CD14-positive monocyte (primary cell): Measurements from ENCODE around the gene NOTCH1. TPM values are rescaled to one million over a fixed set of nuclear protein-coding genes. Genes with fewer than 3 reads are reported as not detected.

Experiments
- DNase-seq, 3 donors: peaks; one replicate each; pipeline ENCODE4 v3.0.0-alpha.2; 2011 to 2022
- H2AFZ ChIP-seq: 2 replicates; pipeline ENCODE4 v1.6.0; 2012; ENCODE audit warnings: mild to moderate bottlenecking, low read depth, low read length, inconsistent platforms; ENCODE audit not compliant: insufficient read depth, poor library complexity, severe bottlenecking
- H3K27ac ChIP-seq, 2 donors: 1 replicate in 1 of 2; 2 replicates in 1 of 2; pipeline ENCODE4 v1.5.1; 2012 to 2013; ENCODE audit warnings: low read length in 2 of 2, control low read depth in 1 of 2, inconsistent platforms in 1 of 2, low read depth in 1 of 2, mild to moderate bottlenecking in 1 of 2
- H3K27me3 ChIP-seq, 2 donors: one replicate each; pipeline versions ENCODE4 v1.6.0 to v1.6.1; 2011 to 2013; ENCODE audit warnings: low read length in 2 of 2; ENCODE audit not compliant: control insufficient read depth in 2 of 2, insufficient read depth in 2 of 2
- H3K36me3 ChIP-seq, 2 donors: replicated peaks in 1 of 2; 1 replicate in 1 of 2; 2 replicates in 1 of 2; pipeline versions ENCODE4 v1.5.1 to v1.6.1; 2012 to 2013; ENCODE audit warnings: low read length in 2 of 2, control low read depth in 1 of 2, inconsistent platforms in 1 of 2, mild to moderate bottlenecking in 1 of 2; ENCODE audit not compliant: insufficient read depth in 2 of 2, control insufficient read depth in 1 of 2
- H3K4me1 ChIP-seq, 2 donors: 1 replicate in 1 of 2; 2 replicates in 1 of 2; pipeline versions ENCODE4 v1.5.1 to v1.6.1; 2012 to 2013; ENCODE audit warnings: low read length in 2 of 2, control low read depth in 1 of 2, inconsistent platforms in 1 of 2, mild to moderate bottlenecking in 1 of 2, moderate library complexity in 1 of 2; ENCODE audit not compliant: insufficient read depth in 2 of 2, control insufficient read depth in 1 of 2
- H3K4me2 ChIP-seq: replicated peaks from 2 replicates; pipeline ENCODE3; 2012; ENCODE audit warnings: low read length, moderate library complexity, mild to moderate bottlenecking; ENCODE audit not compliant: poor library complexity, severe bottlenecking; ENCODE audit errors: extremely low read depth
- H3K4me3 ChIP-seq, 3 experiments: fragments of 200-600 bp in 1 of 3; sonication (generic) in 1 of 3; replicated peaks in 1 of 3; 1 replicate in 2 of 3; 2 replicates in 1 of 3; pipeline ENCODE4 v1.5.1; 2011 to 2013; ENCODE audit warnings: low read length in 3 of 3, mild to moderate bottlenecking in 3 of 3, control low read depth in 2 of 3, low read depth in 2 of 3, inconsistent platforms in 1 of 3, moderate library complexity in 1 of 3
- H3K79me2 ChIP-seq: 2 replicates; pipeline ENCODE4 v1.6.0; 2012; ENCODE audit warnings: mild to moderate bottlenecking, control low read depth, inconsistent platforms, low read length, moderate library complexity; ENCODE audit not compliant: insufficient read depth
- H3K9ac ChIP-seq: 2 replicates; pipeline ENCODE4 v1.6.0; 2017; ENCODE audit warnings: low read length, mild to moderate bottlenecking; ENCODE audit not compliant: insufficient read depth, poor library complexity, severe bottlenecking
- H3K9me3 ChIP-seq, 2 donors: replicated peaks in 1 of 2; 1 replicate in 1 of 2; 2 replicates in 1 of 2; pipeline versions ENCODE4 v1.5.1 to v1.6.1; 2012 to 2013; ENCODE audit warnings: low read length in 2 of 2, control low read depth in 1 of 2; ENCODE audit not compliant: control insufficient read depth in 1 of 2, insufficient read depth in 1 of 2
- H4K20me1 ChIP-seq: 2 replicates; pipeline ENCODE4 v1.6.0; 2012; ENCODE audit warnings: mild to moderate bottlenecking, low read length, control low read depth, moderate library complexity; ENCODE audit not compliant: insufficient read depth
- H3K27ac Mint-ChIP-seq, 7 donors: one replicate each; pipeline ENCODE4 v1.8.0; 2020; ENCODE audit warnings: mild to moderate bottlenecking in 7 of 7, mixed read lengths in 7 of 7, moderate library complexity in 6 of 7, inconsistent platforms in 2 of 7
- H3K27me3 Mint-ChIP-seq, 3 donors: one replicate each; pipeline ENCODE4 v1.8.0; 2021 to 2022; ENCODE audit warnings: low read depth in 3 of 3, mild to moderate bottlenecking in 3 of 3, mixed read lengths in 3 of 3, moderate library complexity in 3 of 3, inconsistent platforms in 1 of 3
- H3K36me3 Mint-ChIP-seq, 2 donors: one replicate each; pipeline ENCODE4 v1.8.0; 2020; ENCODE audit warnings: mixed read lengths in 2 of 2, inconsistent platforms in 1 of 2, mild to moderate bottlenecking in 1 of 2
- H3K4me1 Mint-ChIP-seq: one replicate; pipeline ENCODE4 v1.8.0; 2020; ENCODE audit warnings: mild to moderate bottlenecking, mixed read lengths
- H3K4me3 Mint-ChIP-seq, 2 donors: one replicate each; pipeline ENCODE4 v1.8.0; 2020; ENCODE audit warnings: mild to moderate bottlenecking in 2 of 2, mixed read lengths in 2 of 2, moderate library complexity in 1 of 2
- H3K9me3 Mint-ChIP-seq, 7 donors: one replicate each; pipeline ENCODE4 v1.8.0; 2020 to 2022; ENCODE audit warnings: mixed read lengths in 7 of 7, mild to moderate bottlenecking in 6 of 7, moderate library complexity in 6 of 7, inconsistent platforms in 2 of 7
- WGBS: methylation state at CpG from one replicate; pipeline ENCODE4 v1.1.5; 2013; ENCODE audit warnings: missing lambda C conversion rate; ENCODE audit not compliant: insufficient coverage; 5-methylcytosine and 5-hydroxymethylcytosine counted together
- intact Hi-C, 2 donors: fragments of 100-400 bp; cut with micrococcal nuclease; formaldehyde crosslinking; loops; one replicate each; pipeline versions ENCODE4 v1.15.0 to v1.15.1; 2023
- polyA plus RNA-seq, 3 donors: library from polyadenylated mRNA; depleted of rRNA in 1 of 3; unstranded in 2 of 3; stranded (reverse) in 1 of 3; fragments of 300-500 nt in 2 of 3; fragments of >200 nt in 1 of 3; fragmentation: Illumina TruSeq in 2 of 3; gene quantifications; 1 replicate in 2 of 3; 2 replicates in 1 of 3; pipeline ENCODE4 v1.2.3, GENCODE V29; 2012 to 2021
- TF ChIP-seq, protein P1 (sequence below): fragments of 200-600 bp; IDR thresholded peaks from one replicate; pipeline ENCODE4 v1.8.0; 2022; ENCODE audit warnings: antibody characterized with exemption, mild to moderate bottlenecking

Gene NOTCH1
- polyA plus RNA-seq, 3 donors, result 1.4 to 33.0 (median 2.2) TPM

DNA sequence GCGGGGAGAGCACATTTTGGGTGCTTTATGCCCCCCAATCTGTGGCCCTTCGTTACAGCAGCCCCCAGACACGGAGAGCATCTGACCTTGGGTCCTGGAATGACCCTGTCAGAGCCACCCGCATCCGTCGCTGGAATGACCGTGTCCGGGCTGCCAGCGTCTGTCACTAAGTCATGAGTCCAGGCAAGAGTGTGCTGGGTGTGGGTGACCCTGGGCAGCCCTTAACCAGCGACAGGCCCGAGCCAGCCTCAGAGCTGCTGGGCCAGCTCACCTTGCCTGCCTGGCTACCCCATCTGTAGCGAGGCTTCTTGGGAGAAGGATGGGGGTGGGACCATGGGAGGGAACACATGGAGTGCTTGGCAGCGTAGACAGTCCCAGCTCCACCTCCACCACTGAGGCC lies 46.8 kb upstream of the NOTCH1 start:
- no peak overlapping the region for H3K4me3 Mint-ChIP-seq
- Histone ChIP-seq H3K4me2 (no peak overlapping the region), H3K9me3 (peaks cover 0 to 5% of the 10 kb centered on the region in 2 donors), H3K27me3 (no peaks in the 10 kb centered on the region), H3K4me3 (no peak overlapping the region), H4K20me1 (no peaks in the 10 kb centered on the region), H3K27ac (no peak overlapping the region), H2AFZ (no peak overlapping the region), H3K4me1 (peaks cover 22 to 32% of the 10 kb centered on the region in 2 donors), H3K36me3 (no peaks in the 10 kb centered on the region), H3K79me2 (no peaks in the 10 kb centered on the region), H3K9ac (no peak overlapping the region)
- WGBS, result 98% methylated on average over 12 of the region's 13 CpGs
- DNase-seq, result no peak
- peaks cover 6 to 29% (median 14%) of the 10 kb centered on the region in 3 donors for H3K27me3 Mint-ChIP-seq
- intact Hi-C loops, result no loop called here
- H3K36me3 Mint-ChIP-seq, result no peaks in the 10 kb centered on the region
- peaks cover 0 to 5% (median 3%) of the 10 kb centered on the region in 7 donors for H3K9me3 Mint-ChIP-seq
- H3K4me1 Mint-ChIP-seq, result peaks cover 33% of the 10 kb centered on the region
- H3K27ac Mint-ChIP-seq, result no peak overlapping the region
- TF ChIP-seq, protein P1, sequence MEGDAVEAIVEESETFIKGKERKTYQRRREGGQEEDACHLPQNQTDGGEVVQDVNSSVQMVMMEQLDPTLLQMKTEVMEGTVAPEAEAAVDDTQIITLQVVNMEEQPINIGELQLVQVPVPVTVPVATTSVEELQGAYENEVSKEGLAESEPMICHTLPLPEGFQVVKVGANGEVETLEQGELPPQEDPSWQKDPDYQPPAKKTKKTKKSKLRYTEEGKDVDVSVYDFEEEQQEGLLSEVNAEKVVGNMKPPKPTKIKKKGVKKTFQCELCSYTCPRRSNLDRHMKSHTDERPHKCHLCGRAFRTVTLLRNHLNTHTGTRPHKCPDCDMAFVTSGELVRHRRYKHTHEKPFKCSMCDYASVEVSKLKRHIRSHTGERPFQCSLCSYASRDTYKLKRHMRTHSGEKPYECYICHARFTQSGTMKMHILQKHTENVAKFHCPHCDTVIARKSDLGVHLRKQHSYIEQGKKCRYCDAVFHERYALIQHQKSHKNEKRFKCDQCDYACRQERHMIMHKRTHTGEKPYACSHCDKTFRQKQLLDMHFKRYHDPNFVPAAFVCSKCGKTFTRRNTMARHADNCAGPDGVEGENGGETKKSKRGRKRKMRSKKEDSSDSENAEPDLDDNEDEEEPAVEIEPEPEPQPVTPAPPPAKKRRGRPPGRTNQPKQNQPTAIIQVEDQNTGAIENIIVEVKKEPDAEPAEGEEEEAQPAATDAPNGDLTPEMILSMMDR, result no peak

DNA sequence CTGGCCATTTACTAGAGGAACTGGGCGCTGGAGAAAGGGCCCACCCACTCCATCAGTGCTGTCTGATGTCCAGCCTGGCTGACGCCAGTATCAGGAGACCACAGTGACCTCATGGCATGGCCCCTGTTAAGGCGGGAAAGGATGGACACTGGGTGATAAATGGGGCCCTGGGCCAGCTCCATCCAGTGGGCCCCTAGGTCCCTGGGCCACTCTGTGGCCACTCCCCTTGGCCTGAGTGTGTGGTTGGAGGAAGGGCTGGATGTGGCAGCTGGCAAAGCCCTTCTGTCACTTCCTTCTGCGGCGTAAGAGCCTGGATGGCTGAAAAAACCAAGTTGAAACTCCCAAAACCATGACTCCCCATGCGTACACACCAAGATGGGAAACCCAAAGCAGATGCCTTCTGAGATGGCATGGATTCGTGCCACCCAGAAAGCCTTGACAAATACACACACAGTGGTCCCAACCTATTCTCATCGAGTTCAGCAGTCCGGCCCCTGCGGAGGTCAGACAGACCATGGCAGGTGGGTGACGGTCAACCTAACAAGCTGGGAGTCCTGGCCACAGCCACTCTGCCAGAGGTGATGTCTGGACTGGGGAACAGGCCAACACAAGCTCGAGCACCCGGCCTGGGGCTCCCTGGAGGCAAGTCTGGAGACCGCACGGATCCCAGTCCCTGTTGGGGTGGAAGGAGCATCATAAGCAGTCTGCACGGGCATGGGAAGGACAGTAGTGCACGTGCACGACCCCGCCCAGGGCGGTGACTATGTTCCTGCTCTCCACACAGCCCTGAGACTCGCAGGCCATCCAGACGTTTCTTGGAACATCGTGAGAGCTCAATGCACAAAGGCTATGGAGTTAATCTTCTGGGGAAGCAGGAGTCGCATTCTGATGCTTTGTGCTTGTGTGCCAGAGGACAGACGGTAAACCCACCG lies 45.2 kb upstream of the NOTCH1 start:
- Histone ChIP-seq H3K79me2 (no peaks in the 10 kb centered on the region), H3K9me3 (peaks cover 0 to 5% of the 10 kb centered on the region in 2 donors), H2AFZ (no peak overlapping the region), H3K27me3 (no peaks in the 10 kb centered on the region), H3K4me3 (no peak overlapping the region), H3K36me3 (no peaks in the 10 kb centered on the region), H3K9ac (no peak overlapping the region), H3K27ac (no peak overlapping the region), H3K4me2 (no peak overlapping the region), H4K20me1 (no peaks in the 10 kb centered on the region), H3K4me1 (peaks cover 35 to 46% of the 10 kb centered on the region in 2 donors)
- H3K36me3 Mint-ChIP-seq, result no peaks in the 10 kb centered on the region
- peaks cover 44% of the 10 kb centered on the region for H3K4me1 Mint-ChIP-seq
- peak; percentile 29 to 57 (median 42) for DNase-seq
- H3K27ac Mint-ChIP-seq, result peak overlapping the region in 3 of 7 donors; percentile 20 to 57 (median 52)
- TF ChIP-seq, protein P1, result no peak
- peaks cover 9 to 35% (median 18%) of the 10 kb centered on the region in 3 donors for H3K27me3 Mint-ChIP-seq
- H3K4me3 Mint-ChIP-seq, result peak overlapping the region in 1 of 2 donors; percentile 64
- 91% methylated on average over 19 of the region's 26 CpGs for WGBS
- peaks cover 0 to 5% (median 3%) of the 10 kb centered on the region in 7 donors for H3K9me3 Mint-ChIP-seq
- intact Hi-C loops, result no loop called here
